Activated CD8-positive, alpha-beta memory T cell treated with anti-CD3 and anti-CD28 coated beads, Interleukin-2, amount 50 U/mL, for 24 hours (primary cell): ENCODE data around the gene ARHGAP10.

Experiments used
- DNase-seq: peaks from one replicate; pipeline ENCODE4 v3.0.0-alpha.2; 2020; ENCODE audit errors: extremely low read depth

ARHGAP10 gene

DNA sequence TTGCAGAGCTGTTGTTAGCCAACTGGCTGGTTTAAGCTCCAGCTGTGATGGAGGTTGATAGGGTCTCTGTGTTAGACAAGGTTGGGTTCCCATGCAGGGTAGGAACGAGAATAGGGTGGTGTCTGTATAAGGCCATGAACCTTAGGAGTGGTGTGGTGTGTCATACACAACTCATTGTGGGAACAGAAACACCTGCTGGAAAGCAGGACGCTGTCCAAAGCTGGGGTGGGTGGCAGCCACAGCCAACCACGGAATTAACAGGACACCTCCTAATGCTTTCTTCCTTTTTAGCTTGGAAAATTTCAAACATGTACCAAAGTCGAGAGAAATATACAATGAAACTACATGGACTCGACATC is 94.4 kb downstream of the ARHGAP10 start:
- DNase-seq = no peak

DNA sequence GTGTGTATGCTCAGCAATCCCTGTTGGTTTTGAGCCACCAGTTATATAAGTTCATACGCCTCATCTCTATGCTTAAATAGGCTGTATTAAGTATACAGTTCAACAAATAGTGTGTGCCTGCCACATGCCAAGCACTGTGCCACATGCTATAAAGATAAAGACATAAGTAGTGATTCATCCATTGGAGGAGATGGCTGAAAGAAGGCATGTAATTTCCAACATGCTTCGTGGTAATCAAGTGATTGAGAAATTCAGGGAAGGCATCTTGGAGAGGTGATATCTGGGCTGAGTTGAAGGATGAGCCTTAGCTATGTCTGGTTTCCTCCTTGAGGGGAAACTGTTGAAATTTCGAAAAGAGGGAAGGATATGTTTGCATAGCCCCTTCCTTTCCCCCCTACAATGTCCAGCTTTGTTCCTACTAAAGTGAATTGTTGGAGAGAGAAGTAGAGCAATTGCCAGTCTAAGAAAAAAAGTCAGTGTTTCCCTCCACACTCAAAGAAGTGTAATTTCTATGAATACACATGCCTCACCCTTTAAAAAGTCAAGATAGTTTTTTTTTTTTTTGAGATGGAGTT is 96.5 kb downstream of the ARHGAP10 start:
- no peak for DNase-seq

DNA sequence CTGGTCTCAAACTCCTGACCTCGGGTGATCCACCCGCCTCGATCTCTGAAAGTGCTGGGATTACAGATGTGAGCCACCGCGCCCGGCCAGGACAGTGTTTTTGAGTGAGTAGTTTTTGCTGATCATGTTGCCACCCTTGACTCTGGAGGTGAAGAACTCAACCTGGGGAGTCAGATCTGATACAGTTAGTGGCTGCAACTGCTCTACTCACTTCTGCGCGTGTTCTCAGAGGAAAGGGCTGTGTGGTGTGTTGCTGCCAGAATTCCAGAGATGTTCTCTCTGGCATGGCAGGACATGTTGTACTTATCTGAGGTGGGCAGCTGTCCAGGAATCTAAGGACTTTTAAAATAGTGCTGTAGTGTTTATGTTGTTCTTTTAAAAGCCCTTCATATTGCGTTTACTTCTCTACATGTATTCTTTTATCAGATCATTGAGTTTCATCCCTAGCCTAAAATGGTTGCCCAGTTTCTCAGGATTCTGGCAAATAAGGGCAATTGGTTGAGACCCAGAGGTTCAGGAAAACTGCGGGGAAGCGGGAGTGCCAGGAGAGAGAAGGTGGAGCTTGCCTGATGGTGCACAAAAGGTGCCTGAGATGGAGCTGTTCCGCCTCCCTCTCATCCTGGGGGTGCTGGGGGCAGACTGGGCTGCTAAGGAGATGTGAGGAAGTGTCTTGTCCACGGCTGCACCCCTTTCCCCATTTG is 97.7 kb downstream of the ARHGAP10 start:
- no peak for DNase-seq

DNA sequence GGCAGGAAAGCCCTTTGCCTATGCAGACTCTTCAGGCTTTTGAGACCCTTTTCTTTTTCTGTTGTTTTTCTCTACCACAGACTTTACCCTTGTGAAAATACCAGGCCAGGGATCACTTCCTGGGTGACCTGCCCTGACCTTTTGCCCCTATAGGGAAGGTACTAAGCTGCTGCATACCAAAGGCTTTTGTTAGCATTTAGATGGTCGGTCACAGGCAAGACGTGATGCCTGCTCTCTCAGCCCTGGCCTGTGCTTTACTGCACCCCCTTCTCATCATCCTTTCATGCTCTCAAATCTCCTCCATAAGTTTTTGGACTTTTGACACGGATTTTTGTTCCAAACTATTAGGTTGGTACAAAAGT is 98.2 kb downstream of the ARHGAP10 start:
- no peak for DNase-seq

DNA sequence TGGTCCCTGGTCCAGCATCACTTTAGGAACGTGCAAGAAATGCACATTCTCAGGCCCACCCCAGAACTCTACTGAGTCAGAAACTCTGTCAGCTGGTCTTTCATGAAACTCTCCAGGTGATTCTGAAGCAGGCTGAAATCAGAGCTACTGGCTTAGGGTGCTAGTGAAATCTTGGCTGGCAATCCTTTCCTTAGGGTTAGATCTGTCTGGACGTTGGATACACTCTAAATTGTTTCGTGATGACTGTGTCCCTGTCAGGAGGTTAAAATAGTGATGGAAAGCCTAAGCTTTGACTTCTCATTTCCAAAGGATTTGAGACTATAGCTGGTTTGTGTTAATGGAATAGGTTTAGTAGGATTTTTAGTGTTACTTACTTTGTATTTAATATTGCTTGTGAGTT is 99.1 kb downstream of the ARHGAP10 start:
- DNase-seq = no peak

DNA sequence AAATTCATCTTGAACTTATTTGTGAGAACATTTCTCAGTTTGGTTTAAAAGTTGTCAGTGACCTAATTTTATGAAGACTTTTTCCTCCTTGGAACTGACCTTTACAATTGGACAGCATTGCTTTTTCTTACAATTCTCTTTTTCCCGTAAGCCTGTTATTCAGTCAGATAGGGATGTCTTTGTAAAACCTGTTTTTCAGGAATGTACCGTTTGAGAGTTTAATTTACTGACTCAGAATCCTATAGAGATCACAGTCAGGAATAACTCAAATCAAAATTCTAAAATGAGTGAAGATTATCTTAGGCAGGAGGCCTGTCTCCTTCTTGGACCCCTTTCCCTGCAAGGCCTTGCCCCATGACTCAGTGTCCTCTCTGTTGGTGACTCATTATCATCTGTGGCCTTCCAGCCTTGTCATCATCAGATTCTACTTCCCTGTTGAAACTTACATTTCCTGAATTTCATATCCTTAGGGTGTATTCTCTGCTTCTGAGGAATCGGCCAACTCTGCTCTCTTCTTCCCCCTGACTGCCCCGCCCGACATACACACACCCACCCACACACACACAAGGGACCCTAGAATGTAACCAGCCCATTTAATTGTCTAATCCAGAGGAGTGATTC is 99.8 kb downstream of the ARHGAP10 start:
- DNase-seq = no peak

DNA sequence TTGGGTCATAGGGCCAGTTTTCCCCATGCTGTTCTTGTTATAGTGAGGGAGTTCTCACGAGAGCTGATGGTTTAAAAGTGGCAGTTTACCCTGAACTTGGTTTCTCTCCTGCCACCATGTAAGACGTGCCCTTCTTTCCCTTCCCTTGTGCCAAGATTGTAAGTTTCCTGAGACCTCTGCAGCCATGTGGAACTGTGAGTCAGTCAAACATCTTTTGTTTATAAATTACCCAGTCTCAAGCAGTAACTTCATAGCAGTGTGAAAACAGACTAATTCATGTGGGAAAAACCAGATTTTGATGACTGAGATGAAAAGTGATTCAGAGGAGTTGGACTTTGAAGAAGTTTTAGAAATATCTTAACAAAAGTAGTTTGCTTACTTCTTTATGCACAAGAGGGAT is 101.4 kb downstream of the ARHGAP10 start:
- DNase-seq = no peak

DNA sequence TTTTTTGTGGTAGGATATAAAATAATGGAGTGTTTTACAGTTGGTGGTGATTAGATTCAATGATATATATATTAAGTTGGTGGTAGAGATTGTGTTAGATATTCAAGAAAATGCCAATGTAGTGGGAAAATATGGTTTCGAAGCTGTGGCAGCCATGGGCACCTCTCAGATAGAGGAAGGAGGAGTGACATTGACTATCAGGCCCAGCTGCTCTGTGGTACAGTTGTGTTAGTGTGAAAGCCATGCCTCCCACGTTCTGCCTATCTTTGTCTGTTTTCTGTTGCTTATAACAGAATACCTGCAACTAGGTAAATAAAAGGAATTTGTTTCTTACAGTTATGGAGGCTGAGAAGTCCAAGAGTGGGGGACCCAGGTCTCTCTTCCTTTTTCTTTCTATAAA is 101.9 kb downstream of the ARHGAP10 start:
- no peak for DNase-seq

DNA sequence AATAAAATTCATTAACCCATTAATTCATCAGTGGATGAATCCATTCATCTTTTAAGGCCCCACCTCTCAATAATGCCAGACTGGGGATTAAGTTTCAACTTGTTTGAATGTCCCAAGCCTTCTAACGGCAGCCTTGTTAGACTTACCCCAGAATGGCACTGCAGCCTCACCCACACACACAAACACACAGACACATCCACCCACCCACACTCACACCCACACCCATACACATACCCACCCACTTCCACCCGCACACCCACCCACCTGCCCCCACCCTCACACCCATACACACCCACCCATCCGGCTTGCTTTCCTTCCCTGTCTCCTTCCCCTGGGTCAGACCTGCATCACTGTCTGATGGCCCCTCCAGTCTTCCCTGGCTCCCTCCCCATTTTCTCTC is 102.6 kb downstream of the ARHGAP10 start:
- DNase-seq = no peak

DNA sequence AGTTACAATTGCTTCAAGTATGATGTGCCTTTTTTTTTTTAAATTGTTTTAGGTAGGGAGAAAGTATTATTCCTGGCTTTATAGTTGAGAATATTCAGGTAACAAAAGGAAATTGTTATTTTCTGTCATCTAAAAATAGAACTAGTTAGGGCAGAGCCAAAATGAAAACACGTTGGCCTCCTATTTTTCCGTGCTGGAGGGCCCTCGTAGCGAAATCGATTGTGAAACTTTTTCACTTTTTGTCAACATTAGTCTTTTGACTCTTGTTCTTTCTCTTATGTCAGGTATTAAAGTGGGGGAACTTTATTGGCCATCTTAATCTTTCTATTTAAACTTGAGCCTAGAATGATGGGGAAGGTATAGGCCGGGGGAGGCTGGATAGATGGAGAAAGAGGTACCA is 104.9 kb downstream of the ARHGAP10 start:
- no peak for DNase-seq

DNA sequence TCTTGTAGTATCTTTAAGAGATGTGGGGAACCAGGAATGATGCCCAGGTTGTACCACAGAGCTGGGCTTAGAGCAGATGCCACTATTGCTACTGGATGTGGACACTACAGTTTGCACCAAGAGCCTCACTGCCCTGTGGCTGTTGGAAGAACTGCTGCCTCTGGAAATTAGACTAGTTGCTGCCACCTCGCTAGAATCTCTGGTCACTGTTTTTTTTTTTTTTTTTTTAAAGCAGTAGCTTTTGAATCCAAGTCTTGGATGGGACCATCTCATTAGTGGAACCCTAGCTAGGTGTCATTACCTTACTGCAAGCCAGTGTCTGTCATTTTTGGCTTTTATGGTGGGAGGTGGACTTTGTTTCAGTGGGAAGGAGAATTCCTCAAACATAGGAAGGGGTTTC is 105.5 kb downstream of the ARHGAP10 start:
- no peak for DNase-seq

DNA sequence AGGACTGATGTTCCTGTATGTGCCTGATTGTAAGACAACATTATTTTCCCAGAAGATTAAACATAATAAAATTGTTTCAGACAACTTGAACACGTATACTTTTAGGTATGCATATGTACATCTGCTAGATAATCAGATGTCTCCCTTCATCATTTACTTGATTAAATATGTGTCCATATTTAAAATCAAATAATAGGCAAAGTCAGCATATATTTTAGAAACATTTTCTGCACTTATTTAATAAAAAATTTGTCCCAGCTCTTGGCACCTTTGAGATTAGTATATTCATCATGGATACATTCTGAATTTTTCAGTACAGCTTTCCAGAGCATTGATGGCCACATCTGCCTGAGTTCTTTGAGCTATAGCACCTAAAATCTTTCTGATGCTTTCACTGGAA is 106.0 kb downstream of the ARHGAP10 start:
- no peak for DNase-seq

DNA sequence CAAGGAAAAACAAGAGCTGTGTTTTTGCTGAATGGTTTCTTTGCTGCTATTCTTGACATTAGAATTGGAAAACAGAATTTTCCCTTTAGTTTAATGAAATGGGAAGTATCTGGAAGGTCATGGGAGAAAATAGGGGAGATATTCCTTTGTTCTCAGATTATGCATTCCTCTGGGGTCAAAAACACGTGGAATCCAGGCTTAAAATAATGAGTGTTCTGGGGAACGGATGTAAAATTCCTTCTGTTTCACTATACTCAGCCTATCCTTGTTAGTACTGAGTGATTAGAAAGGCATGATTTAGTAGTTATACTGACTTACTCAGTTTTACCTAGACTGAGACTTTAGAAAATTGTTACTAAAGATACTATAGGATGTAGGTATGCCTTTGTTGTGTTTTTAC is 107.3 kb downstream of the ARHGAP10 start:
- DNase-seq = no peak

DNA sequence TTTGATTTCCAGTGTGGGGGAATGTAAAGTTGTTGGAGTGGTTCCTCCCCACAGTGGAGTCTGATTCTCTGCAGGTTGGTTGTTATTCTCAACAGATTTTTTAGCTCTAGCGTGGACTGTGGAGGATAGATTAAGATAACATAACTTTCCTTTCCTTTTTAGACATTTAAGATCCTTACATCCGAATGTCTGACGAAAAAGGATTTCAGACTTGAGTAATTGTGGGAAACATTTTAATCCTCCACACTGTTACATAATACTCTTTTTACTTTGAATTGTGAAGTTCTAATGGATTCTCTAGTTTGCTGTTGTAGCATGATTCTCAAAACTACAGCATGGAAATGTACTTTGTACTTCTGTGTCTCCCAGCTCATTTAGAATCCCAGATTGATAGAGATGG is 107.8 kb downstream of the ARHGAP10 start:
- DNase-seq = no peak

DNA sequence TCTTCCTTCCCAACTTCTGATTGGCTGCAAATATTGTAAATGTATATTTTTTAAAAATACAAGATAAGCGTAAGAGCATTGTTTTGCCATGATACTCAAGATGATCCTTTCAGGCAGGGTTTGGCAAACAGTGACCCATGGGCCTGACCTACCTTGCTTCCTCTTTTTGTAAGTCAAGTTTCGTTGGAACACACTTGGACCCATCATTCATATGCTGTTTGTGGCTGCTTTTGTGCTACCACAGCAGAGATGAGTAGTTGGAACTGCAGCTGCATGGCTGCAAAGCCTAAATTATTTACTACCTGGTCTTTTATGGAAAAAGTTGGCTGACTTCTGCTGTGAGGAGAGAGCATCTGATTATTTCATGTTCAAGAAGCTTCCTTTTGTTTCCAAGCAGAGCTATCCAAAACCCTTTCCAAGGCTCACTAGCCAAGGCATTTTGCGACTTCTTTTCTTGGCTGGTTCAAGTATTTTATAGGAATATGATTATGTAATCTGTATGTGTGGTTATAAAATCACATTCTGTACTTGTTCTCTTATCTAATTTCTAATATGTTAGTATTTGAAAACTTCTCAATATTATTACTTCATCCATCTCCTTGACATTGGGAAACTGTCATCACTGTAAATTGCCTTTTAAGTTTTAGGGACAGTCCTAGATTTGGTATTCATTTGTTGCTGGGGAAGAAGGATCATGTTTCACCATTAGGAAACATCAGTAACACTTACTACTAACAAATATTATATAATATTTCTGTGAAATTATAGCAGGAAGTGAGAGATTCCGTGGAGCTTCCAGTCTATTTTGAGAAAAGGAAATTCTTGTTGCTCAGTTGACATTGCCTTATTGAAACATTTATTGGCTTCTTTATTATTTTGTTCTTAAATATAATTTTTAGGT is 109.2 kb downstream of the ARHGAP10 start:
- DNase-seq = no peak

DNA sequence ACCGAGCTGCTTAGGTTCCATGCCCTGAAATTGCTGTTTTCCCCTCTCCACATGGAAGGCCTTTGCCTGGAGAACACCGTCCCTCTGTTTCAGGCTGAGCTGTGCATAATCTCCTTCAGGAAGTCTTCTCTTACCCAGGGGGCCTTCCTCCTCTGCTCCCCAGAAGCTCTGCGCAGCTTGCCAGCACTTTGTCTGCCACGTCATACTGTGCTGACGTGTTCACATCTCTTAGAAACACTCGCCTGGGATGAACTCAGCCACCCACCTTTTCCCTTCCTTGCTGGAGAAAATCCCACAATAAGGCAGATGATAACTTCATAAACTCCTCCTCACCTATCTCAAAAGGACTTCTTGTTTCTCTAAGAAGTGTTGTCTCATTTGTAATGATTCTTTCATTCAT is 110.7 kb downstream of the ARHGAP10 start:
- no peak for DNase-seq

DNA sequence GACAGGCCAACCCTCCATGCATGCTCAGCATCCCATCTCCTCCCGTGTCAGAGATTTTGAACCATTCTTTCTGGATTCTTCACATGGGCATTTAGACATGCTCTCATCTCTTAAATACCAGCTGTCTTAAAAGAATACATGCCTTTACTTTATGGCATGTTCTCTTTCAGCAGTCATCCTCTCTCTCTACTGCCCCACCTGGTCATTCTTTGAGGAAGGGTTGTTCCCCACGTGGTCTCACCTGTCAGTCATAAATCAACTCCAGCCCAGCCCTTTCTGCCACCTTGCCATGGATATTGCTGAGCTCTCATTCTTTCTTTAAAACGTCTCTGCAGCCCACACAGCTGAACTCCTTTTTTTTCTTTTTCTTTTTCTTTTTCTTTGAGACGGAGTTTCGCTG is 111.3 kb downstream of the ARHGAP10 start:
- DNase-seq = no peak

DNA sequence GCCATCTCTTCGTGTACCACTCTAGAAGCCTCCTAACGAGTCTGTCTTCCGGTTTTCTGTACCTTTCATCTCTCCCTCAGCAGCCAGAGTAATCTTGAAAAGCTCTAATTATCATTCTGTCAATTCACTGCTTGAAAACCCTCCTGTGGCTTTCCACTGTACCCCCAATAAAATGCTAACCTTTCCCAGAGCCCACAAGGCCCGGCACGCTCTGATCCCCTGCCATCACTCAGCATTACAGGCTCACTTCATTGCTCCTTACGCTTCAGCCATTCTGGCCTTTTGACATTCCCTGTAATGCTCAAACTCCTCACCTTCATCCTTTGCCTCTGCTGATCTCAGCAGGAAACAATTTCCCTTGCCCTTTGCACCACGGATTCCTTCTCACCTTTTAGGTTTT is 112.9 kb downstream of the ARHGAP10 start:
- DNase-seq = no peak

DNA sequence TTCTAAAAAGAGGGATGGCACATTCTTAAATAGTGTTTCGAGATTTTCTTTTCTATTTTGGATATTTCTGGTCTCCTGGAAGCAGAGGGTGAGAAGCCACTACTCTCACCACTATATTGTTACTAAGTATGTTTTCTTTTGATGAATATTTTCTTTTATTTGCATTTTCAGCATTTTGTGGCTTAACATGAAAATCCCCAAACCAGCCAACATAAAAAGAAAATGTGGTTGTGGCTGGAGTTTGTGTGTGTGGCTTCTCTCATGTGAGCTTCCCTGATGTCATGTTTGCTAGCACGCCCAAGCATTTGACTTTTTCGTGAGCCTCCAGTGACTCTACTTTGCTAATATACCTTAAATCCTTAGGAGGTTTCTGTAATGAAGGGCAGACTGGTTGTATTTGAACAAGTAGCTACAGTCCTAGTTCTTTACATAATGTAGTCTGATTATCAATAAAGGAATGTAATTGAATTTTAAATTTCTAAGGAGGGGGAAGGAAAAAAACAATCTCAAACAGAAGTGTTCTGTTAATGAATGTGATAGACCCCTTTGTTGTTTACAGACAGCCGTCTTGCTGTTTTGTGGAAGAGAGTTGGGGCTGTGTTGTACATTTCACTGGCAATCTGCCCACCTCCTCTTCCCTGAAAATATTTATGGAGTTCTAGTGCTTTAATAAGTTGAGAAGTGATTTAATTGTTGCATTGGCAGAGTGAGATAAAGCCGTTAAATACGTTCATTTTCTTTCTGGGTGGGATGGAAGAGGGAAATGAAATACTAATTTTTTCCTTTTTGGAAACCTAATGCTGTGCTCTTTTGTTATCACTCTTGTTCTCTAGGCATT is 114.6 kb downstream of the ARHGAP10 start:
- DNase-seq = no peak

DNA sequence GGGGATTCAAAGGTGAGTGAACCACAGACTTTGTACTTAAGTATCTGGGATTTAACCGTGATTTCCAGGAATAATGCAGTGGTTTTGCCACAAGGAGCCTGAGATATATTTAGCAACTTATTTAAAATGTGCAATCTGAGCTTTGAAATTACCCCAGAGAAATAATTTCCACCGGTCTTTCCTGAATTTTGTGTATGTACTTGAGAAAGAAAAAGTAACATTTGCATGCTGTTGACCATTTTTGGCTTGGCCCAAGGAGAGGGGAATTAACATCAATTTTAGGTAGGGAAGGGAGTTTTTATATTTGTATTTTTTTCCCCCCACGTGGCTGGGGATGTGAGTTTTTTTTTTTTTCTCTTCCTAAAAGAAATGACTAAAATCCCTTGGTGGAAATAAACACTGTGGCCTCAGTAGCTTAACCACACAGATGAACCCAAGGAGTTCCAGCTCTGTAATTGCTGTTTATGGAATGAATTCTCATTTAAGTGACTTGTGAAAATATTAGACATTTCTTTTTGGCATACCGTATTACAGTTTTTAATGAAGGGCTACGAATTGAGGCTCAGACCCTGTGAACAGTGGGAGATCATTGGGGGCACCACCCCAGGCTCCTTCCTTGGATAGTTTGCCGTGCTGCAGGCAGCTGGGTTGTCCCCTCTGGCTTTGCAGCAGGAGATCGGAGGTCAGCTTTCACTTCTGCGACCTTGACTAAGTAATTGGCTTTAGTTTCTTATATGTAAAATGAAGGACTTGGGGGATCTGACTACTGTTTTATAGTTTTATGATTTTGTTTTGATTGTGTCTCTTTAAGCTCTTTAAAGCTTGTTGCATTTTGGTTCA is 116.1 kb downstream of the ARHGAP10 start:
- no peak for DNase-seq

DNA sequence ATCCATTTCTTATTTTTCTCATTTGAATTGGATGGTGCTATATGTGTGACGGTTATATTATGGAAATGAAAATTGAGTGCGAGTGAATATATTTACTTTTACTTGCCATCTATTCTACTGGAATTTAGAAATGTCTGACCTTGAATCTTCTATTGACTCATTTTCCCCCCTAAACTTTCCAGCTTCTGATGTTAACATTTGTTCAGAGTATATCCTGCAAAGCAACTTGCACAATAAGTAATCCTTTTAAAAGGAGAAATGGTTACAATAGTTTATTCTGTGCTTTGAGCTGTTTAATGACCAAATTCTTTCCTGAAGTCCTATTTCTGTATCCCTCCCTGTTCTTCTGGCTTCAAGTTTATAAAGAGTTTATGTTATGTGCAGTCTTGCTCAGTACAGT is 116.7 kb downstream of the ARHGAP10 start:
- DNase-seq = no peak
